Testis (tissue), 3 donors: ENCODE measurements around the gene C1QTNF9. TPM values are rescaled to one million over a fixed set of nuclear protein-coding genes. Genes with fewer than 3 reads are reported as not detected.

ENCODE experiments used
- DNase-seq: peaks from one replicate; pipeline ENCODE4 v3.0.0-alpha.2; 2019
- H3K27ac ChIP-seq, 2 donors: fragments of 200-600 bp; sonication (generic); one replicate each; pipeline ENCODE4 v1.5.1; 2019
- H3K27me3 ChIP-seq: fragments of 200-600 bp; sonication (generic); one replicate; pipeline ENCODE4 v1.5.1; 2019
- H3K36me3 ChIP-seq: fragments of 200-600 bp; sonication (generic); one replicate; pipeline ENCODE4 v1.5.1; 2017; ENCODE audit warnings: low read depth; ENCODE audit errors: missing control alignments
- H3K4me1 ChIP-seq: fragments of 200-600 bp; sonication (generic); one replicate; pipeline ENCODE4 v1.5.1; 2019
- H3K4me3 ChIP-seq, 2 donors: fragments of 200-600 bp; sonication (generic); one replicate each; pipeline ENCODE4 v1.5.1; 2017 to 2019
- H3K9me3 ChIP-seq: fragments of 200-600 bp; sonication (generic); one replicate; pipeline ENCODE4 v1.5.1; 2017
- POLR2A ChIP-seq: fragments of 450-650 bp; IDR thresholded peaks from one replicate; pipeline ENCODE4 v1.6.1; 2017; ENCODE audit warnings: antibody characterized with exemption, mild to moderate bottlenecking, moderate library complexity
- WGBS, 2 donors: methylation state at CpG; one replicate each; pipeline ENCODE4 v1.1.5; 2018; 5-methylcytosine and 5-hydroxymethylcytosine counted together
- intact Hi-C: fragments of 100-400 bp; cut with DNase I; formaldehyde crosslinking; loops from one replicate; pipeline ENCODE4 v1.15.1; 2023; ENCODE audit warnings: low total_unique reads
- polyA plus RNA-seq: library from polyadenylated mRNA; stranded (reverse); fragments of 350-450 nt; fragmentation: Illumina TruSeq; extraction: RNeasy Lipid Tissue Mini Kit (QIAGEN cat#74804); gene quantifications from one replicate; pipeline ENCODE4 v1.2.3, GENCODE V29; 2014; ENCODE audit warnings: low read depth, low replicate concordance; ENCODE audit not compliant: insufficient read depth
- total RNA-seq, 2 donors: library from RNA; depleted of rRNA; stranded (reverse); fragments of >200 nt; gene quantifications; one replicate each; pipeline ENCODE4 v1.2.3, GENCODE V29; 2016
- TF ChIP-seq, protein P1 (sequence below), 3 experiments: fragments of 450-650 bp in 2 of 3; fragments of 200-600 bp in 1 of 3; sonication (generic) in 1 of 3; IDR thresholded peaks; one replicate each; pipeline ENCODE4 v1.5.1; 2016 to 2019; ENCODE audit warnings: antibody characterized with exemption in 3 of 3, mild to moderate bottlenecking in 2 of 3, moderate library complexity in 1 of 3

Gene C1QTNF9
- total and polyA plus RNA-seq, 3 donors from 2014 or later = 0.43 to 2.4 (median 1.1) TPM

DNA sequence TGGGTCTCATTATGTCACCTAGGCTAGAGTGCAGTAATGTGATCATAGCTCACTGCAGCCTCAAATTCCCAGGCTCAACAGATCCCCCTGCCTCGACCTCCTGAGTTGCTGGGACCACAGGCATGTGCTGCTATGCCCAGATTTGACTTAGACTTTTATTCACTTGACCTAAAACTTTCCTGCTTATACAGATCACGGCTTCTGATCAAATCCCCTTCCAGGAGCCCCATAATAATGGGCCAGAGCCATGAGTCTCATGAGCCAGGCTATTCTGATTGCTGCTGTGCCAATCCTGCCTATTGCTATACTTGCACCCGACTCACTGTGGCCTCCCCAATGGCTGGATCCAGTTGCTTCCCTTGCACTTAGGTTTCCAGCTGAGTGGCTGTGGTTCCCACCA, 42.0 kb downstream of the C1QTNF9 start:
- no peak for TF ChIP-seq POLR2A
- TF ChIP-seq, protein P1, sequence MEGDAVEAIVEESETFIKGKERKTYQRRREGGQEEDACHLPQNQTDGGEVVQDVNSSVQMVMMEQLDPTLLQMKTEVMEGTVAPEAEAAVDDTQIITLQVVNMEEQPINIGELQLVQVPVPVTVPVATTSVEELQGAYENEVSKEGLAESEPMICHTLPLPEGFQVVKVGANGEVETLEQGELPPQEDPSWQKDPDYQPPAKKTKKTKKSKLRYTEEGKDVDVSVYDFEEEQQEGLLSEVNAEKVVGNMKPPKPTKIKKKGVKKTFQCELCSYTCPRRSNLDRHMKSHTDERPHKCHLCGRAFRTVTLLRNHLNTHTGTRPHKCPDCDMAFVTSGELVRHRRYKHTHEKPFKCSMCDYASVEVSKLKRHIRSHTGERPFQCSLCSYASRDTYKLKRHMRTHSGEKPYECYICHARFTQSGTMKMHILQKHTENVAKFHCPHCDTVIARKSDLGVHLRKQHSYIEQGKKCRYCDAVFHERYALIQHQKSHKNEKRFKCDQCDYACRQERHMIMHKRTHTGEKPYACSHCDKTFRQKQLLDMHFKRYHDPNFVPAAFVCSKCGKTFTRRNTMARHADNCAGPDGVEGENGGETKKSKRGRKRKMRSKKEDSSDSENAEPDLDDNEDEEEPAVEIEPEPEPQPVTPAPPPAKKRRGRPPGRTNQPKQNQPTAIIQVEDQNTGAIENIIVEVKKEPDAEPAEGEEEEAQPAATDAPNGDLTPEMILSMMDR (IDR thresholded peaks at IDR 0.05) = no peak
- Histone ChIP-seq H3K36me3 (no peaks in the 10 kb centered on the region), H3K9me3 (no peaks in the 10 kb centered on the region), H3K27ac (no peak overlapping the region), H3K4me3 (no peak overlapping the region), H3K4me1 (no peaks in the 10 kb centered on the region), H3K27me3 (no peaks in the 10 kb centered on the region)
- intact Hi-C loops = no loop called here
- WGBS, 2 donors = 75 to 76% methylated on average over 3 of the region's 3 CpGs
- no peak for DNase-seq

DNA sequence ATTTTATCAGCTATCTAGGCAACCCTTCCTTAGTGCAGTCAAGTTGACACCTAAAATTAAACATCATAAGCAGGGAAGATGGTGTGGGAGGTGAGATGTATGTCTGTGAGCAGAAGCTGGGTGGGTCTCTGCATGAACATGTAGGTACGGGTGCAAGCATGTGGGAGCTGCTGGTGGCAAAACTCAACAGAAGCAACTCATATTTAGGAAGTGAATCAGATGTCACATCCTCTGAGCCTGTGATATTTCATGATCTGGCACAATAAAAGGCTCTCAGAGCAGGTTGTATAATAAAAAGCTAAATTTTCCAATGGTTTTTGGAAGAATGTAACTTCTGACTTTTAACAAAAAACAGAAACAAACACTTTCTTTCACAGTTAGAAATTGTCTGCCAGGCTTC, 44.4 kb downstream of the C1QTNF9 start:
- Histone ChIP-seq H3K4me1 (no peaks in the 10 kb centered on the region), H3K4me3 (no peak overlapping the region), H3K27me3 (no peaks in the 10 kb centered on the region), H3K36me3 (no peaks in the 10 kb centered on the region), H3K27ac (no peak overlapping the region), H3K9me3 (no peaks in the 10 kb centered on the region)
- no peak for TF ChIP-seq POLR2A
- TF ChIP-seq, protein P1 (IDR thresholded peaks at IDR 0.05) = no peak
- intact Hi-C loops = no loop called here
- DNase-seq = no peak
- 69 to 100% methylated on average over 1 of the region's 1 CpG for WGBS, 2 donors

DNA sequence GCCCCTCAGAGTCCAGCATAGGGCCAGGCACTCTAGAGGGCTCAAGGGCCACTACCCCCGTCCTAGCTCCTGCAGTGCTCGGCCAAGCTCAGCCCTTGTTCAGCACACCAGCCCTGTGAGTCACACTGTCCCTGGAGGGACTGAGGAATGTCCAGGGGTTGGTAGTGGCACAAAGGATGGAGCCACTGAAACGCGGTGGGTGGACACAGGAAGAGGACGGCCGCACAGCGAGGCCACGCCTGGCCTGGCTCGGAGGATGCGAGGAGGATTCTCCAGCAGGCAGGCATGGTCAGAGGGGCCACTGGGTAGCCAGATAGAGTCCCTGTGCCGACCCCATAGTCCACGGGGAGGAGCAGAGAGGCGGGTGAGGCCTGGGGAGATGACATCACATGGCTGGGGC, 45.7 kb downstream of the C1QTNF9 start:
- no peaks in the 10 kb centered on the region for H3K4me1 ChIP-seq
- H3K27ac ChIP-seq = no peak overlapping the region
- no peaks in the 10 kb centered on the region for H3K36me3 ChIP-seq
- TF ChIP-seq, protein P1 (IDR thresholded peaks at IDR 0.05) = no peak
- TF ChIP-seq POLR2A = no peak
- DNase-seq = no peak
- H3K9me3 ChIP-seq = no peaks in the 10 kb centered on the region
- intact Hi-C loops = no loop called here
- WGBS, 2 donors = 81 to 87% methylated on average over 3 to 13 of the region's 13 CpGs
- H3K4me3 ChIP-seq = no peak overlapping the region
- H3K27me3 ChIP-seq = no peaks in the 10 kb centered on the region

DNA sequence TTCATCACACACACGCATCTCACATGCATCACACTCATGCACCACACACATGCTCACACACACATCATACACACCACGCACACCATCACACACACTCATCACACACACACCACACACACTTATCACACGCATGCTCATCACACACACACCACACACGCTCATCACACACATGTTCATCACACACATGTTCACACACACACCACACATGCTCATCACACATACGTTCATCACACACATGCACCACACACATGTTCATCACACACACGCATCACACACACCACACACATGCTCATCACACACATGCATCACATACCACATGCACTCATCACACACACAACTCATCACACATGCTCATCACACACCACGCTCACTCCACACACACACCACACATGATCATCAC, 46.9 kb downstream of the C1QTNF9 start:
- no peaks in the 10 kb centered on the region for H3K36me3 ChIP-seq
- H3K4me1 ChIP-seq = no peaks in the 10 kb centered on the region
- H3K27me3 ChIP-seq = no peaks in the 10 kb centered on the region
- TF ChIP-seq, protein P1 (IDR thresholded peaks at IDR 0.05) = no peak
- no peak for TF ChIP-seq POLR2A
- H3K4me3 ChIP-seq = no peak overlapping the region
- no peak overlapping the region for H3K27ac ChIP-seq
- no peaks in the 10 kb centered on the region for H3K9me3 ChIP-seq
- WGBS, 2 donors = 69 to 76% methylated on average over 7 of the region's 7 CpGs
- intact Hi-C loops = no loop called here
- DNase-seq = no peak

DNA sequence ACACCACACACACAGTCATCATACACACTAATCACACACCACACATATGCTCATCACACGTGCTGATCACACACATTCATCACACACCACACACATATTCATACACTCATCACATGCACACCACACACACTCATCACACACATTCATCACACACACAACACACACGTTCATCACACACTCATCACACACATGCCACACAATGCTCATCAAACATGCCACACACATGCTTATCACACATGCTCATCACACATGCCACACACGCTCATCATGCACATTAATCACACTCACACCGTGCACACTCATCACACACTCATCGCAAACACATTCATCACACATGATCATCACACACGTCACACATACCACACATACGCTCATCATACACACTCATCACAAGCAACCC, 47.5 kb downstream of the C1QTNF9 start:
- no peaks in the 10 kb centered on the region for H3K36me3 ChIP-seq
- no peak for DNase-seq
- WGBS, 2 donors = 70 to 75% methylated on average over 7 of the region's 7 CpGs
- no peaks in the 10 kb centered on the region for H3K4me1 ChIP-seq
- H3K4me3 ChIP-seq = no peak overlapping the region
- H3K9me3 ChIP-seq = no peaks in the 10 kb centered on the region
- TF ChIP-seq POLR2A = no peak
- TF ChIP-seq, protein P1 (IDR thresholded peaks at IDR 0.05) = no peak
- intact Hi-C loops = no loop called here
- H3K27ac ChIP-seq = no peak overlapping the region
- no peaks in the 10 kb centered on the region for H3K27me3 ChIP-seq
